Measurements from ENCODE around the gene SGMS2. TPM values are rescaled to one million over a fixed set of nuclear protein-coding genes. Genes with fewer than 3 reads are reported as not detected.

The SGMS2 gene
- polyA plus RNA-seq, 3 donors = 20.8 to 32.7 (median 23.0) TPM

- peaks cover 2% of the 10 kb centered on the region for H4K20me1 ChIP-seq (ENCODE audit: insufficient read depth, low read length)
- no CpG with 5 or more reads among the region's 2 CpGs for WGBS (ENCODE audit: insufficient coverage)
- Mint-ChIP-seq H3K27me3 (ENCODE audit: low read depth in 3 of 3) (no peaks in the 10 kb centered on the region), H3K36me3 (peaks cover 41 to 58% of the 10 kb centered on the region in 2 donors), H3K4me1 (peaks cover 13% of the 10 kb centered on the region), H3K9me3 (peaks cover 0 to 4% (median under 1%) of the 10 kb centered on the region in 7 donors), H3K4me3 (no peak overlapping the region), H3K27ac (peak overlapping the region in 4 of 7 donors; percentile 12 to 79 (median 42))
- peak; percentile 88 for TF ChIP-seq CTCF (IDR thresholded peaks at IDR 0.05)
- H3K4me2 ChIP-seq (replicated peaks; ENCODE audit: extremely low read depth, low read length, poor library complexity, severe bottlenecking) = no peak overlapping the region
- no peak overlapping the region for H2AFZ ChIP-seq (ENCODE audit: insufficient read depth, low read depth, low read length, poor library complexity, severe bottlenecking)
- no peaks in the 10 kb centered on the region for H3K9me3 ChIP-seq (replicated peaks in 1 of 2; ENCODE audit: control insufficient read depth in 1 of 2, insufficient read depth in 1 of 2, low read length in 2 of 2)
- H3K4me1 ChIP-seq (ENCODE audit: control insufficient read depth in 1 of 2, insufficient read depth in 2 of 2, low read length in 2 of 2) = peaks cover 2 to 14% of the 10 kb centered on the region in 2 donors
- H3K36me3 ChIP-seq (replicated peaks in 1 of 2; ENCODE audit: control insufficient read depth in 1 of 2, insufficient read depth in 2 of 2, low read length in 2 of 2) = peaks cover 29 to 71% of the 10 kb centered on the region in 2 donors
- H3K27ac ChIP-seq (ENCODE audit: low read depth in 1 of 2, low read length in 2 of 2) = peak overlapping the region in 1 of 2 donors; percentile 42
- intact Hi-C loops (cut with micrococcal nuclease) = loop anchor here (5.0 to 10.0 kb wide), 2 partner anchors 89 to 156 kb away; partner anchors contain the start of gene SGMS2 (in 1 of the 2)
- DNase-seq = peak; percentile 60 to 74 (median 67)
- H3K79me2 ChIP-seq (ENCODE audit: insufficient read depth, low read length) = no peaks in the 10 kb centered on the region
- H3K4me3 ChIP-seq (replicated peaks in 1 of 3; ENCODE audit: low read depth in 2 of 3, low read length in 3 of 3) = no peak overlapping the region
- H3K9ac ChIP-seq (ENCODE audit: insufficient read depth, low read length, poor library complexity, severe bottlenecking) = no peak overlapping the region
- H3K27me3 ChIP-seq (ENCODE audit: control insufficient read depth in 2 of 2, insufficient read depth in 2 of 2, low read length in 2 of 2) = no peaks in the 10 kb centered on the region
Measured at GRCh38 chr4:107913283-107913899, 88.7 kb downstream of the SGMS2 start.

GRCh38 chr4:107915220-107915619, 90.5 kb downstream of the SGMS2 start:
- Histone ChIP-seq H3K4me1 (ENCODE audit: control insufficient read depth in 1 of 2, insufficient read depth in 2 of 2, low read length in 2 of 2) (peaks cover 2 to 14% of the 10 kb centered on the region in 2 donors), H3K27ac (ENCODE audit: low read depth in 1 of 2, low read length in 2 of 2) (no peak overlapping the region), H3K9ac (ENCODE audit: insufficient read depth, low read length, poor library complexity, severe bottlenecking) (no peak overlapping the region), H3K27me3 (ENCODE audit: control insufficient read depth in 2 of 2, insufficient read depth in 2 of 2, low read length in 2 of 2) (no peaks in the 10 kb centered on the region), H4K20me1 (ENCODE audit: insufficient read depth, low read length) (no peaks in the 10 kb centered on the region), H3K36me3 (replicated peaks in 1 of 2; ENCODE audit: control insufficient read depth in 1 of 2, insufficient read depth in 2 of 2, low read length in 2 of 2) (peaks cover 16 to 53% of the 10 kb centered on the region in 2 donors), H3K4me2 (replicated peaks; ENCODE audit: extremely low read depth, low read length, poor library complexity, severe bottlenecking) (no peak overlapping the region), H3K4me3 (replicated peaks in 1 of 3; ENCODE audit: low read depth in 2 of 3, low read length in 3 of 3) (no peak overlapping the region), H2AFZ (ENCODE audit: insufficient read depth, low read depth, low read length, poor library complexity, severe bottlenecking) (no peak overlapping the region), H3K79me2 (ENCODE audit: insufficient read depth, low read length) (no peaks in the 10 kb centered on the region), H3K9me3 (replicated peaks in 1 of 2; ENCODE audit: control insufficient read depth in 1 of 2, insufficient read depth in 1 of 2, low read length in 2 of 2) (peaks cover 6 to 14% of the 10 kb centered on the region in 2 donors)
- Mint-ChIP-seq H3K27ac (no peak overlapping the region), H3K4me3 (no peak overlapping the region), H3K36me3 (peaks cover 31 to 40% of the 10 kb centered on the region in 2 donors), H3K4me1 (peaks cover 10% of the 10 kb centered on the region), H3K9me3 (peaks cover 9 to 19% (median 16%) of the 10 kb centered on the region in 7 donors), H3K27me3 (ENCODE audit: low read depth in 3 of 3) (peaks cover 0 to 2% (median 0%) of the 10 kb centered on the region in 3 donors)
- intact Hi-C loops (cut with micrococcal nuclease) = loop anchor here in 1 of 2 donors (10.0 kb wide), 1 partner anchor 90 kb away; the partner anchor contains the start of gene SGMS2
- WGBS (ENCODE audit: insufficient coverage) = no CpG with 5 or more reads among the region's 1 CpG
- TF ChIP-seq CTCF (IDR thresholded peaks at IDR 0.05) = no peak
- no peak for DNase-seq

Data from CD14-positive monocyte (primary cell).